ENCODE results near the gene RAP1A.
"Not testable (repeated sequence)": the region's sequence is repeated elsewhere in the genome, so short reads cannot be mapped to it uniquely, and the experiment has no call there.

The RAP1A gene

DNA sequence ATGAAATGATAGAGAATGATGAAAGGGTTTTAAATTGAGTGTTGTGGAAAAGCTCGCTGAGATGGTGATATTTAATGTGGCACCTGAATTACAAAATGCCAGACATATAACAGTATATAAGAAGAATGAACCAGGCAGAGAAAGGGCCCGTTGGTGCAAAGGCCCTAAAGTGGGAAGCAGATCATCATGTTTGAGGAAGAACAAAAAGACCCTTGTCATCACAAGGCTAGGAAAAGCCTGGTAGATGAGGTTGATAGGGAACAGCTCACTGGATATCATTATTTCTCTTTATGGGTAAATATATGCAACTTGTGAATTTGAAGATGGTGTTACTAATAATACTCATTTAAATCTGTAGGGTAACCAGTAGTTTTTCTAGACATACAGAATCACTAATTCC, 11.0 kb downstream of the RAP1A start:
- DNase-seq, result no peak

DNA sequence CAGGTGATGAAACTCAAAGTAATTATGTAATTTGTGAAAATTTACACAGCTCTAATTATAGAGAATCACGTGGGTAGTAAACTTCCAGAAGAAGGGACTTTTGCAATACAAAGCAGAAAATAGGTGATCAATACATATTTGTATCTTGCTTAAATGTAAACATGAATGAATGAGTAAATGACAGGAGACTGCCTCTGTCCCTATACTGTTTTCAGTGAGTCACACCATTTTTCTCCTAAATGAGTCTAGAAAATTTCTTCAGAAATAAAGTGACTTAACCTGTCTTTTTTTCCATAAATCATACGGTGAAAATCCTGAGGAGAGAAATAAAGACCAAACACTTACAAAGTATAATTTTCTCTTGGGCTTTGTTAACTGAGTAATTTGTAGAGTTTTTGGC, 11.9 kb downstream of the RAP1A start:
- DNase-seq, result no peak

DNA sequence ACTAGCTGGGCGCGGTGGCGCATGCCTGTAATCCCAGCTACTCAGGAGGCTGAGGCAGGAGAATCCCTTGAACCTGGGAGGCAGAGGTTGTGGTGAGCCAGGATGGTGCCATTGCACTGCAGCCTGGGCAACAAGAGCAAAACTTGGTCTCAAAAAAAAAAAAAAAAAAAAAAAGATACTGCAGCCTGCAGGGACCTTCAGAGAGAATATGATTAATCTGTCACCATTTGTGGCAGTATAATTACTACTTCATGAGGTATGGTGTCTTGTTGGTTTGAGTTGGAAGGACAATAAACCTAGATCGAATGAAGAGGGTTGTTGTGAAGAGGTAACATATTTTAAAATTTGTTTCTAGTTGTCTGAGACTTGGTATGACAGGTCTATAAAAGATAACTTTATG, 13.2 kb downstream of the RAP1A start:
- DNase-seq, result not testable (repeated sequence)

DNA sequence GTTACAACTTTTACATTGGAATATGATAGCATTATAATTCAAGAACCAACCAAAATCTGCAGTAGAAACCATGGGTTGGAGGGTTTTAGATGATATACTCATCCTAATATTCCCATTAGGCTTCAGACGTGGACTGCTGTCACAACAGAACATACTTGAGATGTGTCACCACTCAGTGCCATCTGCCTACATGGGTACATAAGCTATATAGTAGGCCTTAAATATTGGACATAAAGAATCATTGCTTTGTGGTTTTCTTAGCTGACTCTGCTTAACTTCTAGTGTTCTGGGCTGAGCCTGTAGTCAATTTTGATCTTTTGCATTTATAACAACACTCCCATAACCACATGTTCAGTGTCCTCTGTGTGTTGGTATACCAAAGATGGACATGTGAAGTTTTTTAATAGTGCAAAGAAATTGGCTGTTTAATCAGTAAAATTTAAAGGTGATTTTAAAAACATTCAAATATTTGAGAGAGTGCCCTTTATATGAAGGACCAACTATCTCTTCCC, 14.2 kb downstream of the RAP1A start:
- DNase-seq, result no peak

DNA sequence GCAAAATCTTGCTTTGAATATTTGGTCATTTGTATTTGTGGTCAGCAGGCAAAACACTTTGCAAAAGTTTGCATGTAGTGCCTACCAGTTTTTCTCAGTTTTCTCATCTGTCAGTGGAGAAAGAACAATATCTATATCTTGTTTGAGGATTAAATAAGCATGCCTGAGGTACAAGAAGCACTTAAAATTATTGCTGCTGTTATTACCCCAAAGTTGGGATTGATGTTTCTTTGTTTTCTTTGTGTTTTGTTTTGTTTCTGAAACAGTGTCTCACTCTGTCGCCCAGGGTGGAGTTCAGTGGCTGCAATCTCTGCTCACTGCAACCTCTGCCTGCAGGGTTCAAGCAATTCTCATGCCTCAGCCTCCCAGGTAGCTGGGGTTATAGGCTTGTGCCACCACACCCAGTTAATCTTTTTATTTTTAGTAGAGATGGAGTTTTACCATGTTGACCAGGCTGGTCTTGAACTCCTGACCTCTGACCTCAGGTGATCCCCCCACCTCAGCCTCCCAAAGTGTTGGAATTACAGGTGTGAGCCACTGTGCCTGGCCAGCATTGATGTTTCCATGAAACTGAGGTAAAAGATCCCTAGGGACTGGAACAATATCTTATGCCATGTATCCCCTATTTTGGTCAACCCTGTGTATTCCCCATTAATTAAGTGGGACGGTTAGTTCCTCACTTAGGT, 15.9 kb downstream of the RAP1A start:
- no peak for DNase-seq

DNA sequence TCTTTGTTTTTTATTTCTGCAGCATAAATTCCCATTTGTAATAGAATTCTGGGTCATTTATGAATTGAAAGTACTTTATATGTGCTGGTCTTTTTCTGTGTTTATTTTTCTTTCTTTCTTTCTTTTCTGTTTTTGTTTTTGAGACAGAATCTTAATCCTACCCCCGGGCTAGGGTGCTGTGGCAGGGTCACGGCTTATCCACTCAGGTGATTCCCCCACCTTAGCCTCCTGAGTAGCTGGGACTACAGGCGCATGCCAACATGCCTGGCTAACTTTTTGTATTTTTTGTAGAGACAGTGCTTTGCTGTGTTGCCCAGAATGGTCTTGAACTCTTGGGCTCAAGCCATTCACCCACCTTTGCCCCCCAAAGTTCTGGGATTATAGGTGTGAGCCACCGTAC, 18.7 kb downstream of the RAP1A start:
- DNase-seq, result no peak

DNA sequence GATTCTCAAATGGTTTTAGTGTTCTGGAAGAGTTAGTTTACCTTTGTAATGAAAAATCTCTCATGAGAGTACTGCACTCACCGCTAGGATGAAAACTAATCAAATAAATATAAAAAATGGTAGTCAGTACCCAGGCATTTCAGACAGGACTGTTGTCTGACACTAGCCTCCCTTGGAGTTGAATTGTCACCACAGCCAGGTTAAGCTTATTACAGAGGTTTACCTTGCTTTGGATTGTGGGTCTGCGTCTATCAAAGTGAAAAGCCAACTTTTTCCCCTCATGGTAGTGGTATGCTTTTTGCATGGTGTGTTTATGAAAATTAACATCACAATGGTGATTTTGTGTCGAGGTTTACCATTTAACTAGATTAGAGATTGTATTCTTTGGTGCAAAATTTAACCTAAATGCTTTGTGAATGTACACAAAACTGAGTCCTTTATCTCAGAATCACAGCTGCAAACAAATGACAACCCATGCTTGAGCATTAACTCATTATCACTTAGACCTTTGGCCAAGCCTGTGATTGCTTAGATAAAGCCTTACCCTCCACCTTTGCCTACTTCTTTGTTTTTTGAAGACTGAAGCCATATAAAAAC, 20.1 kb downstream of the RAP1A start:
- no peak for DNase-seq

DNA sequence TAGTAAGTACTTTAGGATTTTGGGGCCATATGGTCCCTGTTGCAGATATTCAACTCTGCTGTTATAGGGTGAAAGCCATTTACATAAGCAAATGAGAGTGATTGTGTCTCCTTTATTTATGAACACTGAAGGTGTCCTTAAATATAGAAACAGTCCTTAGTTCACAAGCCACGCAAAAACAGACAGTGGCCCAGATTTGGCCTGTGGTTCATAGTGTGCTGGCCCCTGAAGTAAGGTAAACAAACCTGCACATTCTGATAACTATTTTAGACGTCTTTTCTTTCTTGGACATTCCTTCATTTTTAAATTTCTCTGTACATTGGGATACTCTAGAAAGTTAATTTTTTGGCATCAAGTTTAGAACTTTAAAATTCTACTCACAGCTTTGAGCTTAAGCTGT, 23.5 kb downstream of the RAP1A start:
- DNase-seq, result no peak

DNA sequence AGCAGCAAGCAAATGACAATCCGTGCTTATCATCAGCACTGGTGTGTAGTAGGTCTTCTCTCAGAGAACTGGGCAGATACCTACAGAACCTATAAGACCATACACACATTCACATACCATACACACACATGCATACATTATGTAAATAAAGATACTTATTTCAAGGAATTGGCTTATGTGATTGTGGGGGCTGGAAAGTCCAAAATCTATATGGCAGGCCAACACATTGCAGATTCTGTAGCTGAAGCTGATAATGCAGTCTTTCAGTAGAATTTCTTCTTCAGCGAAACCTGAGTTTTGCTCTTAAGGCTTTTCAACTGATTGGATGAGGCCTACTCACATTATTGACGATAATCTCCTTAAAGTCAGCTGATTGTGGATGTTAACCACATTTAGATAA, 24.1 kb downstream of the RAP1A start:
- DNase-seq, result no peak

DNA sequence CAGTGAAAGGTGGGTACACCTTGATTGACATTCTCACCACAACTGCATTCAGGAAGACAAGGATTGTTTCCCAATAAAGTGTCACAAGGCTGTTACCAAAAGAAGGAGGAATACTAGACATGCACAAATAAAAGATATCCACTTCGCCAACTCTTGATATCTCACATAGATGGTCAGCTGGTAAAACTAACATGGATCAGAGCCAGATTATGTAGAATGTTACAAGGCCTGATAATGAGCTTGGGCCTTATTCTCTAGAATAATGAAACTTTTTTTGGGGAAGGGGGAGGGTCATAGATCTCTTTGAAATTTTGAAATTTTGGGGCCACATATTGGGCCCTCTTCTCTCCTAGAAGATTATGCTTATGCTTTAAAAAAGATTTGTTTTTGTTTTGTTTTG, 24.9 kb downstream of the RAP1A start:
- DNase-seq, result no peak

DNA sequence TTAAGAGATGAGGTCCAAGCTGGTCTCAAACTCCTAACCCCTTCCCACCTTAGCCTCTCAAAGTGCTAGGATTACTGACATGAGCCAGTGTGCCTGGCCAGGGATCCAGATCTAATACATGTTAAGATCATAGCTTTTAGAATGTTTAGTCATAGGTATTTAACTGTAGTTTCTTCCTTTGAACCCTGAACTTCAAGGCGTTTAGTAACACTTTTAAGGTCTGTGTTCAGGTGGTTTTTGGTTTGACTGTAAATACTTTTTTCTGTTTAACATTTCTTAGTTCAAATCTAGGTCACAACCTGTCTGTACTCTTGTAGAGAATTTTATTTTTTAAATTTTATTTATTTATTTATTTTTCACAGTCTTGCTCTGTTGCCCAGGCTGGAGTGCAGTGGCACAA, 28.1 kb downstream of the RAP1A start:
- DNase-seq, result no peak

DNA sequence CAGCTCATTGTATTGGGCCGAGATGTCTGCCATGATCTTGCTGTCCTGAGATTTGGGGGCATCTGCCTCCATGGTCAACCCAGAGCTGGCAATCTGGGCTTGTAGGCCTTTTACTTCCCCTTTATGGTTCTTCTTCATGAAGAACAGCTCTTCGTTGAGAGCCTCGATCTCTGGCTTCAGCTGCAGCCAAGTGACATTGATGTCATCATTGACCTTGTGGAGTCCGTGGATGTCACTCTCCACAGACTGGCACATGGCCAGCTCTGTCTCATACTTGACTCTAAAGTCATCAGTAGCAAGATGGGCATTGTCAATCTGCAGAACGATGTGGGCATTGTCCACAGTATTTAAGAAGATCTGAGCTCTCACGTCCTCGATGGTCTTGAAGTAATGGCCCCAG, 29.2 kb downstream of the RAP1A start:
- DNase-seq, result no peak

DNA sequence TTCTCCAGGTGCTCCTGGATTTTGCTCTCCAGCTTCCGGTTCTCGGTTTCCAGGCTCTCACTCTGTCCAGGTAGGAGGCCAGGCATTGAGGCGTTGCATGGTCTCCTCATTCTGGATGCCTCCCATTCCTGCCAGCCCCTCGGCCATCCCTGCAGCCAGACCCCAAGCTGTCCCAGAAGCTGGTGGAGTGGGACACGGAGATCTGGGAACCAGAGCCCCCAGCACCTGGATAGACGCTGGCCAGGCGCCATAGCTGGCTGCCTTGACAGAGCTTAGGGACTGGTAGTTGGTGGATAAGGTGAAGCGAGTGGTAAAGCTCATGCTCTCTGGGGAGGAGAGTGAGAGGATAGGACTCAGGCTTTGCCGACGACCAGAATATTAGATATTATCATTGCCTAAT, 29.6 kb downstream of the RAP1A start:
- no peak for DNase-seq

DNA sequence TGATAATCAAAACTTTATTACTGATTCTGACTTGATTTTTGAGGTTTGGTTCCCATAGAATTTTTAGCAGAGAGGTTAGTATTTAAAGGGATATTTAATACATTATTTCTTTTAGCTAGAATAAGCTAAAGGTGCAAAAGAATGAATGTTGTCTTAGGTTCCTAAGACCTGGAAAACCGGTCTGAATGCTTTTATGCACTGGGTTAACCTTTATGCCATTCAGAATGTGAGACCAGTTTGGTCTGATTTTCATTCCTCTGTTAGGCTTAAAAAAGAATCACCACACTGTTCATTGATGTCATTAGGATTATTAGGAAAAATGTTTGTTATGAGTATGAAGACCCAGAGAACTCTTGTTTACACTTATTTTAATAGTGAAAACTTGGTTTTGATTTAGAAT, 30.1 kb downstream of the RAP1A start:
- no peak for DNase-seq

DNA sequence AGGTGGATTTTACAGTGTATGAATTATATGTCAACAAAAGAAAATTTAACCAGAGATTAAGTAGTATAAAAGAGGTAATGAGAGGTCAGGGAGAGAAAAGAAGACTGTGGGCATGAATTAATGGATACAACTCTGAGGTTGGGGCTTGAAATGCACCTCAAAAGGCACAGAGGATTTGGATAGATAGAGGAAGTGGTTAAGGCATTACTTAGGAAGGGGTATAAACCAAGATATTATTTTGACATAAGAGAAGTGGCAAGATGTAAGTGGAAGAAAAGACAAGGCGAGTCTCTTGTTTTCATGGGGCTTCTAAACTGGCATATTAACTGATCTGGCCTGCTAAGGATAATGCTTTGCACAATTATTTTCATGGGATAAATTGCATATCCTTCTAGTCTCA, 34.1 kb downstream of the RAP1A start:
- no peak for DNase-seq

DNA sequence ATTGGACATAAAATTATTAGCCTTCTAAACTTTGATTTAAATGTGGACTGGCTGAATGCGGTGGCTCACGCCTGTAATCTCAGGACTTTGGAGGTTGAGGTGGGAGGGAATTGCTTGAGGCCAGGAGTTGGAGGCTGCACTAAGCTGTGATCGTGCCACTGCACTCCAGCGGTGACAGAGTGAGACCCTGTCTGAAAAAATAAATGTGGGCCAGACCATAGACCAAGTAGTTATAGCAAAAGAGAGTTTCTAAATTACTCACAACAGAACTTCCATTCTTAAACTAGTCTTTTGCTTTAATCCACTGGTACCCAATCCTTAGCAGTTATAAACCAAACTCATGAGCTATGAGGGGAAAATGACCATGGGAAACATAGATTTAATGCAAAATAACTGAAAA, 35.2 kb downstream of the RAP1A start:
- no peak for DNase-seq

DNA sequence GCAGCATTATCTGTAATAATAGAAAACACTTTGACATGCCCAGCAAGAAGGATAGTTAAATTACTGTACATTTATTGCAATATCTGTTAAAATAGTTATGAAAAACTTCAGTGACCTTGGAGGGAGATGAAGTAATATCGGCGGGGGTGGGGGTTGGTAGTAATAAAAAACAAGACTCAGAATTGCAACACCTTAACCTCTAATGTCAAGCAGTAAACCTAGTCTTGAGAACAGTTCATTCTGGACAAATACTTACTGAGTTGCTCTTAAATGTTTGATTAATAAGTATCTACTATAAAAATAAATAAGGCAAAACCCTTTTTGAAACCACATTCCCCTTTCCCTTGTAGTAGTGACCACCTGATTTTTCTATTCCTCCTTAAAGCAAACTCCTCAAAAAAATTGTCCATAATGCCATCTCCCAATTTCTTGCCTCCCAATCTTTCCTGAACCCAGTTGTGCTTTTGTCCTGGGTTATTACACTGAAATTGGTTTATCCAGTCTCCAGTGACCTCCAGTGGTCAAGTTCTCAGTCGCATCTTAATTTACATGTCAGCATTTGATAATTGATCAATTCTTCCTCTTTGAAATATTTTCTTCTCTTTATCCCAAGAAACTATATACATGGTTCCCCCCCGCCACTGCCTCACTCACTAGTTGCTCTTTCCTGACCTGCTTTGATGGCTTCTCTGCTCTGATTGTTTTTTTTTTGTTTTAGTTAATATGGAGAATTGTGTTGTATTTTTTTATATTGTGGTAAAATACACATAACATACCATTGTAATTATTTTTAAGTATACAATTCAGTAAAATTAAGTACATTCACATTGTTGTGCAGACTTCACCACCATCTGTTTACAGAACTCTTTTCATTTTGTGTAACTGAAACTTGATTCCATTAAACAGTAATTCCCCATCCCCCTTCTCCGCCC, 36.8 kb downstream of the RAP1A start:
- DNase-seq, result no peak

DNA sequence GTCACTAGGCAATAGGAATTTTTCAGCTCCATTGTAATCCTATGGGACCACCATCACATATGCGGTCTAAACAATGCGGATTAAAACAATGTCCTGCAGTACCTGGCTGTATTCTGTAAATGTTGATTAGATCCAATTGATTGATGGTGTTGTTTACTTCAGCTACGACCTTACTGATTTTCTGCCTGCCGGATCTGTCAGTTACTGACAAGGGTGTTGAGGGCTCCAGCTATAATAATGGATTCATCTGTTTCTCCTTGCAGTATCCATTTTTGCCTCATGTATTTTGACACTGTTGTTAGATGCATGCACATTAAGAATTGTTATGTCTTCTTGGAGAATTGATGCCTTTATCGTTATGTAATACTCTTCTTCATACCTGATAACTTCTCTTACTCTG, 39.0 kb downstream of the RAP1A start:
- DNase-seq, result no peak

DNA sequence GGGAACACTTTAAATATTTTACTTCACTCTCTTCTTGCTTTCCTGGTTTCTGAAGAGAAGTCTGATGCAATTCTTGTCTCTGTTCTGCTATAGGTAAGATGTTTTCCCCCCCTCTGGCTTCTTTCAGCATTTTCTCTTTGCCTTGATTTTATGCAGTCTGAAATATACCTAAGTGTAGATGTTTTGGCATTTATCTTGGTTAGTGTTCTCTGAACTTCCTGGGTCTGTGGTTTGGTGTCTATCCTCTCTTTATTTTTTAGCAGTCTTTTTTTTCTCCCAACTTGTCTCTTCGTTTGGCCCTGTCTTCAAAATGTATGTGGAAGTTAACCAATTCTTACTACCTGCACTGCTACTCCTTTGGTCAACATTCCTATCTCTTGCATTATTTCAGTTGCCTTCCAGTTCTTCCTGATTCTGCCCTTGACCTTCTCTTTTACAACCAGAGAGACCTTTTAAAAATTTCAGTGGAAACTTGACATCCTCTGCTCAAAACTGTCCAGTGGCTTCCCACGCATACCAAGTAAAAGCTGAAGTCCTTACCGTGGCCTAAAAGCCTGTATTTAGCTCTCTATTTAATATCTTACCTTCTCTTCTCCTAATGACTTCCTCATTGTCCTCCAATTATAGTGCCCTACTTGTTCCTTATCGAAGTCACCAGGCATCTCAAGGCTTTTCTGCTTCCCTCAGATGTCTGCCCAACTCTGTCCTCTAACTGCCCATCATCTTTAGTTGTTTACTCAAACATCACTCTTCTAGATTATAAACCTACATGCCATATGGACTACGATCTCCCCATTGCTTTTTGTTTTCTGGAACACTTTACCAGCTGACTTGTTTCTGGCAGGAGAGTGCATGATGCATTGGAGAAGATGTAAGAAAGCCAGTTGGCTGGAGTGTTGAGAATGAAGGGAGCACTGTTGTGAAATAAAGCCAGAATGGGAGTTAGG, 40.9 kb downstream of the RAP1A start:
- DNase-seq, result no peak

DNA sequence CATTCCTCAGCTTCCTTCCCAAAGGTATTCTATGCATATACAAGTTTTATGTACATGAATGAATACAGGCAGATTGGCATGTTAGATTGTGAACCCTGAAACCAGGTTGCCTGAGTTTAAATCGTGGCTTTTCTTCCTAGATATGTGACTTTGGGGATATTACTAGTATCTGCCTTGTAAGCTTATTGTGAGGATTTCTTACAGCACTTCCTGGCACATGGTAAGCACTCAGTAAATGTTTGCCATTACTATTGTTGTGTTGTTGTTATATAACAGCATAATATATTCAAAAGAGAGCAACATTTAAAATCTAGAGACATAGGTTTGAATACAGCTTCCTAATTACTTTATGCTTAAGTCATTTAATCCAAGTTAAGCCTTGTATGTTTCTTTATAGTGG, 45.1 kb downstream of the RAP1A start:
- no peak for DNase-seq

DNA sequence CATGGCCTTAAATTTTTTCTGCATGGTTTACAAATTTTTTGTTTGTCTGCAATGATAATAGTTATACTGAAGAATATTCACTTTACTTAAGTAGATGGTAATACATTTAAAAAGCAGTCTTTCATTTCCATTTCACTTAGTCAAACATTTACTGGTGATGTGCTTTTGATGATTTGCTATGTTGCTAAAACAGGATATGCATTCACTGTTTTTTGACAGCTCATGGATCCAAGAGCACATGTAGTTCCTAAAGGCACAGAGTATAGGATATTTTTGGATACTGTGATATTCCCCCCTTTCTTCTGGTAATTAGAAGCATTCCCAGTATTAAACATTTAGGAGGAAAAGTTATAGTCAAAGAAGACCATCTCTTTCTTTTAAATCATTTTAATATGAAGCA, 45.9 kb downstream of the RAP1A start:
- DNase-seq, result no peak

DNA sequence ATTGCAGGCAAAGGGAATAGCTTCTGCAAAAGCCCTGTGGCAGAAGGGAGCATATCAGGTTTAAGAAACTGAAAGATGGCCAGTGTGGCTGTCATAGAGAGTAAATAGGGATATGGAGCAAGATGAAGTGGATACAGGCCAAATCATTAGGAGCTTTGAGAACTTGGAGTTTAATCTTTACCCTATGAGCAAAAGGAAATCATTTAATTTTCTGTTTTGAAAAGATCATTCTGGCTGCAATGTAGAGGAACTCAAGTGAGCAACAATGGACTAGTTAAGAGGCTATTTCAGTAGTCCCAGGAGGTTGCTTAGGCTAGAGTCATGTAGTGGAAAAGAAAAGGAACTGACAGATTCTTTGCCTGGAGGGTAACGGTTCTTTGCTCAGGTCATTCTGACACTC, 47.2 kb downstream of the RAP1A start:
- DNase-seq, result no peak

DNA sequence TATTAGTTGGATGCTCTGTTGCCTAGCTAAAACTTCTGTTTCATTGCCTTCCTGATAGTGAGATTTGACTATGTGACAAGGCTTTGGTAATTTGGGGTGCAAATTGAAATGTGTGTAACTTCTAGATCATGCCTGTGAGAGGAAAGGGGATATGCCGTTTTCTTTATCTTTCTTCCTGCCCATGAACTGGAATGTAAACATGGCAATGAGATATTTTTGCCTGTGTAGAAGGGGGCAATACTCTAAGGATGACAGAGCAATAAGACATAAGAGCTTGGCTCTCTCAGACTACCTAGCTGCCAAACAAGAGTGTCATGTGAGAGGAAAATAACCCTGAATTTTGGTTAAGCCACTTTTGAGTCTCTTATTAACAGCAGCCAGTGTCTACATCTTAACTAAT, 49.7 kb downstream of the RAP1A start:
- no peak for DNase-seq
